NCI-H460 (cell line): ENCODE data around the gene ABHD2. TPM values are rescaled to one million over a fixed set of nuclear protein-coding genes. Genes with fewer than 3 reads are reported as not detected.

Experiments
- small RNA-seq, 2 experiments: library from RNA; depleted of rRNA; stranded (forward); fragments of <200 nt; gene quantifications; one replicate each; pipeline ENCODE3, GENCODE V24; 2014
- total RNA-seq: library from RNA; depleted of rRNA; stranded (reverse); fragments of >200 nt; shearing (Covaris generic); gene quantifications from 2 replicates; pipeline ENCODE4 v1.2.3, GENCODE V29; 2014; rRNA removed

ABHD2 gene
- total RNA-seq, 1 experiment from 2014 or later, result 21.0 TPM

Small RNA genes within 50 kb of the gene (small RNA-seq; reads per million reads assigned to genes)
- 0 reads per million in 2 experiments for gene RNU7-195P

Other genes with a start within 250 kb of the ABHD2 start
- gene HAPLN3, start 192.9 kb upstream of the ABHD2 start, total RNA-seq, result 5.4 and 7.1 TPM in 2 replicates
- gene MFGE8, start 175.1 kb upstream of the ABHD2 start, total RNA-seq, result 60.7 and 67.1 TPM in 2 replicates
- not detected in 2 replicates for gene RLBP1, start 133.1 kb downstream of the ABHD2 start, total RNA-seq
- gene FANCI, start 155.5 kb downstream of the ABHD2 start, total RNA-seq, result 39.4 and 44.7 TPM in 2 replicates
- gene POLG, start 246.4 kb downstream of the ABHD2 start, total RNA-seq, result 30.5 and 38.8 TPM in 2 replicates